Lower leg skin (tissue), 4 donors: ENCODE data around the gene TTC17. TPM values are rescaled to one million over a fixed set of nuclear protein-coding genes. Genes with fewer than 3 reads are reported as not detected.
"Not testable (repeated sequence)": the region's sequence is repeated elsewhere in the genome, so short reads cannot be mapped to it uniquely, and the experiment has no call there.

Source experiments
- DNase-seq, 2 donors: peaks; one replicate each; pipeline ENCODE4 v3.0.0-alpha.2; 2019; ENCODE audit warnings: low spot score in 2 of 2
- H3K4me3 ChIP-seq: fragments of 200-600 bp; sonication (generic); 2 replicates; pipeline ENCODE4 v1.5.1; 2017; ENCODE audit warnings: mild to moderate bottlenecking, low read depth; ENCODE audit not compliant: poor library complexity, severe bottlenecking
- POLR2A ChIP-seq, 2 donors: fragments of 450-650 bp; IDR thresholded peaks; one replicate each; pipeline ENCODE4 v1.6.1; 2016 to 2017; ENCODE audit warnings: antibody characterized with exemption in 2 of 2, mild to moderate bottlenecking in 1 of 2, moderate library complexity in 1 of 2
- WGBS, 2 donors: methylation state at CpG; one replicate each; pipeline ENCODE4 v1.1.5; 2018; 5-methylcytosine and 5-hydroxymethylcytosine counted together
- intact Hi-C: fragments of 100-400 bp; cut with DNase I; formaldehyde crosslinking; loops from one replicate; pipeline ENCODE4 v1.15.0; 2023; ENCODE audit warnings: low total_unique reads
- total RNA-seq, 4 donors: library from RNA; depleted of rRNA; stranded (reverse); fragments of >200 nt; gene quantifications; one replicate each; pipeline ENCODE4 v1.1.0, GENCODE V29; 2016
- TF ChIP-seq, protein P1 (sequence below), 3 donors: fragments of 450-650 bp; IDR thresholded peaks; one replicate each; pipeline ENCODE4 v1.5.1; 2016; ENCODE audit warnings: antibody characterized with exemption in 3 of 3, mild to moderate bottlenecking in 3 of 3, moderate library complexity in 2 of 3

The TTC17 gene
- total RNA-seq, 4 donors from 2014 or later = 62.6 to 71.4 (median 68.4) TPM

DNA sequence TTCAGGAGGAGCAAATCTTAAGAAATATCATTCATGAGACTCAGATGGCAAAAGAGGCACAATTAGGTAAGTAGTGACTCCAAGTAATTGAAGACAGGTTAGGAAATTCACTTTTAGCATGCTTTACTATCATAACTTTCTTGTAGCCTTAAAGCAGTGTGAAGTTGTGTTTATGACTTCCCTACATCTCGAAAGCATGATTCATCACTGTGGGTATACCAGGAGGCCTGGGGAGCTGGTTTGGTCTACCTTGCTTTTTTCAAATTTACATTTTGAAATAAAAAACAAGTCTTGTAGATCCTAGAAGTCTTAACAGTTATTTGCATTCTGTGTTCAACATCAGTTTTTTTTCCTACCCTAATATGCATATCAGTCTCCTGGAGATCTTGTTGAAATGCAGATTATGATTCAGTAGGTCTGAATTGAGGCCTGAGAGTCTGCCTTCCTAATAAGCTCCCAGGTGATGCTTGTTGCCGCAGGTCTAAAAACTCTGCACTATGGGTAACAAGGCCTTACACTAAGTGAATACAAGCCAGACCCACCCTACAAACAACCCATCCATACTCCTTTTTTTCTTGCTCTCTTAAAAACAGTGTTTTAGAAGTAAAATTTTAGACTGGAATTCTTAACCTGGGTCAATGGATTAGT lies 41.4 kb downstream of the TTC17 start:
- no peak overlapping the region for H3K4me3 ChIP-seq
- no peak for TF ChIP-seq POLR2A (IDR thresholded peaks at IDR 0.05)
- TF ChIP-seq, protein P1, sequence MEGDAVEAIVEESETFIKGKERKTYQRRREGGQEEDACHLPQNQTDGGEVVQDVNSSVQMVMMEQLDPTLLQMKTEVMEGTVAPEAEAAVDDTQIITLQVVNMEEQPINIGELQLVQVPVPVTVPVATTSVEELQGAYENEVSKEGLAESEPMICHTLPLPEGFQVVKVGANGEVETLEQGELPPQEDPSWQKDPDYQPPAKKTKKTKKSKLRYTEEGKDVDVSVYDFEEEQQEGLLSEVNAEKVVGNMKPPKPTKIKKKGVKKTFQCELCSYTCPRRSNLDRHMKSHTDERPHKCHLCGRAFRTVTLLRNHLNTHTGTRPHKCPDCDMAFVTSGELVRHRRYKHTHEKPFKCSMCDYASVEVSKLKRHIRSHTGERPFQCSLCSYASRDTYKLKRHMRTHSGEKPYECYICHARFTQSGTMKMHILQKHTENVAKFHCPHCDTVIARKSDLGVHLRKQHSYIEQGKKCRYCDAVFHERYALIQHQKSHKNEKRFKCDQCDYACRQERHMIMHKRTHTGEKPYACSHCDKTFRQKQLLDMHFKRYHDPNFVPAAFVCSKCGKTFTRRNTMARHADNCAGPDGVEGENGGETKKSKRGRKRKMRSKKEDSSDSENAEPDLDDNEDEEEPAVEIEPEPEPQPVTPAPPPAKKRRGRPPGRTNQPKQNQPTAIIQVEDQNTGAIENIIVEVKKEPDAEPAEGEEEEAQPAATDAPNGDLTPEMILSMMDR (IDR thresholded peaks at IDR 0.05) = no peak
- WGBS, 2 donors = 95% methylated on average over 2 of the region's 2 CpGs
- intact Hi-C loops = no loop called here
- DNase-seq = no peak

DNA sequence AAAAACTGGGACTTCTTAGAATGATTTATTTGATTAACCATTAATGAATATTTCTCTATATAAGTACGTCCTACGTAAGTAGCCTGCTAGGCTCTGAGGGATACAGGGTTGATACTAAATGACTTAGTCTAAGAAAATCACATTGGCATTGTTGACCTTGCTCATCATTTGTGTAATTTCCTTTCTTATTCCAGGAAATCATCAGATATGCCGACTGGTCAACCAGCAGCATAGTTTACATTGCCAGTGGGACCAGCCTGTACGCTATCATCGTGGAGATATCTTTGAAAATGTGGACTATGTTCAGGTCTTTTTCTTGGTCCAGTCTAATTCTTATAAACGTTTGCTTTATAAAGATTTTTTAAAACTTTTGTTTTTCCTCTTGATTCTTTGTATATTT lies 42.5 kb downstream of the TTC17 start:
- no peak for DNase-seq
- intact Hi-C loops = no loop called here
- 96 to 99% methylated on average over 6 of the region's 6 CpGs for WGBS, 2 donors
- H3K4me3 ChIP-seq = no peak overlapping the region
- TF ChIP-seq, protein P1 (IDR thresholded peaks at IDR 0.05) = no peak
- no peak for TF ChIP-seq POLR2A (IDR thresholded peaks at IDR 0.05)

DNA sequence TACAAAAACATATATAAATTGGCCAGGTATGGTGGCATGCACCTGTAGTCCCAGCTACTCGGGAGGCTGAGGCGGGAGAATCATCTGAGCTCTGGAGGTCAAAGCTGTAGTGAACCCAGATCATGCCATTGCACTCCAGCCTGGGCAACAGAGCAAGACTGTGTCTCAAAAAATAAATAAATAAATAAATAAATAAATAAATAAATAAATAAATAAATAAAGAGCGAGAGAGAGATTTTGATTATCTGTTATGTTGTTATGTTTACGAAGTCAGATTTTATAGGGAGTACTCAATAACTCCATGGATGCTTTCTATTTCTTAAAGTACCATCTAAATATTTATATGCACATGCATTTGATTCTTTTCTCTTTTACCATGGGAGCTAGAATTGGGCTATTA lies 43.1 kb downstream of the TTC17 start:
- 92 to 98% methylated on average over 4 of the region's 4 CpGs for WGBS, 2 donors
- DNase-seq, intact Hi-C loops, H3K4me3 ChIP-seq: not testable (repeated sequence)

DNA sequence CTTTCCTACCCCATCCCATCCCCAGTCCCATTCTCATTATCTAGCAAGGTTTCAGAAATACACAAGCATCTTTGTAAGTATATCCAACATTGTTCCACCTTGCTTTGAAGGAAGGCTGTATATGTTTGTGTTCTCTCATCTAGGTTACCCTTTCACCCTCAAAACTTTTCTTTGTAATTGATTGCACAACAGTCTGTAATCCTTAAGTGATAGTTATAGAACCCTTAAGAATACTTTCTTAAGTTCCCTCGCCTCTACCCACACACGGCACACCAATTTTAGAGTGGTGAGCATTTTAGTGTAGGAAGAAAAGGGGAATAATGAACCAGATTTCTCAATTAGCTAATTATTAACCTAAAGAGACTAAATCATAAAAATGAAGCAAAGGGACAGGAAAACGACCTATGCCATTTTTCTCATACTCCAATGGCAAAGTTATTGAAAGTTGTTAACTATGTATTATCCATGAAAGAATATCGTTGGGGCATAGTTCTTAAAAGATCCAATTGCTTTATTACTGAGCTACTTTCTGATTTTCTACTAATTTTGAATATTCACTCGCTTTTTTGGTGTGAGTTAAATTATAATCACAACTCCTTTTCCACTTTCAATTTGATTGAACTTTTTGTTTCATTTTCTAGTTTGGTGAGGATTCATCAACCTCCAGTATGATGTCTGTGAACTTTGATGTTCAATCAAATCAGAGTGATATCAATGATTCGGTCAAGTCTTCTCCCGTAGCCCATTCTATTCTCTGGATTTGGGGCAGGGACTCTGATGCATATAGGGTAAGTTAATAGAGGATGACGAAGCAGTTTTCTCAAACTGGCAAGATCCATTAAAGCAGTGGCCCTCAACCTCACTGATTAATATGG lies 44.9 kb downstream of the TTC17 start:
- TF ChIP-seq, protein P1 (IDR thresholded peaks at IDR 0.05) = no peak
- TF ChIP-seq POLR2A (IDR thresholded peaks at IDR 0.05) = no peak
- WGBS, 2 donors = 93 to 94% methylated on average over 8 of the region's 8 CpGs
- no peak overlapping the region for H3K4me3 ChIP-seq

DNA sequence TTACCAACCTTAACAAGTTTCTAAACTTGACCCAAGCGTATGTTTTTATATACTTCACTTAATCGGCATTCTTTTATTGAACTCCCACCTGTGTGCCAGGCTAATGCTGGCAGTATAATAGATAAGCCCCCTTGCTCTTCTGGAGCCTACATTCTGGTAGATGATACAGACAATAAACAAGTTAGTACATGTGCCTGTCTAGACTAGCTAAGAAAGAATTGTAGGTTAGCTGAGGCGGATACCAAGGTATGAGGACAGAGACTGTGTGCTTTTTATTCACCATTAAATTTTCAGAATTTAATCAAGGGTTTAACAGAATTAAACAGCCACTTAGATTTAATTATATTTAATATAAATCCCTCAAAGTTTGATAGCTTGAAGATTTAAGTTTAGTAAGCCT lies 45.7 kb downstream of the TTC17 start:
- no peak for DNase-seq

More for the DNA sequence above, 44.9 kb downstream of the TTC17 start:
- DNase-seq = no peak
- intact Hi-C loops = no loop called here

More for the DNA sequence above, 45.7 kb downstream of the TTC17 start:
- no peak overlapping the region for H3K4me3 ChIP-seq
- intact Hi-C loops = no loop called here
- TF ChIP-seq POLR2A (IDR thresholded peaks at IDR 0.05) = no peak
- TF ChIP-seq, protein P1 (IDR thresholded peaks at IDR 0.05) = no peak
- 85 to 89% methylated on average over 3 of the region's 3 CpGs for WGBS, 2 donors
